GM12865 (cell line): Measurements from ENCODE around the gene IL32.
A peak's percentile ranks its signal among the peaks of the same experiment; 100 is the strongest.

Experiments used
- DNase-seq: peaks from one replicate; pipeline ENCODE4 v3.0.0; 2010; ENCODE audit warnings: low read depth
- H3K4me3 ChIP-seq: 2 replicates; pipeline ENCODE4 v1.5.1; 2011; ENCODE audit warnings: mild to moderate bottlenecking, low read depth, low read length, control low read depth
- TF ChIP-seq, protein P1 (sequence below): IDR thresholded peaks from 2 replicates; pipeline ENCODE4 v1.5.1; 2011; ENCODE audit warnings: low read length, control low read depth, low read depth, inconsistent platforms; ENCODE audit not compliant: insufficient read depth; ENCODE audit errors: missing control alignments

IL32 gene

DNA sequence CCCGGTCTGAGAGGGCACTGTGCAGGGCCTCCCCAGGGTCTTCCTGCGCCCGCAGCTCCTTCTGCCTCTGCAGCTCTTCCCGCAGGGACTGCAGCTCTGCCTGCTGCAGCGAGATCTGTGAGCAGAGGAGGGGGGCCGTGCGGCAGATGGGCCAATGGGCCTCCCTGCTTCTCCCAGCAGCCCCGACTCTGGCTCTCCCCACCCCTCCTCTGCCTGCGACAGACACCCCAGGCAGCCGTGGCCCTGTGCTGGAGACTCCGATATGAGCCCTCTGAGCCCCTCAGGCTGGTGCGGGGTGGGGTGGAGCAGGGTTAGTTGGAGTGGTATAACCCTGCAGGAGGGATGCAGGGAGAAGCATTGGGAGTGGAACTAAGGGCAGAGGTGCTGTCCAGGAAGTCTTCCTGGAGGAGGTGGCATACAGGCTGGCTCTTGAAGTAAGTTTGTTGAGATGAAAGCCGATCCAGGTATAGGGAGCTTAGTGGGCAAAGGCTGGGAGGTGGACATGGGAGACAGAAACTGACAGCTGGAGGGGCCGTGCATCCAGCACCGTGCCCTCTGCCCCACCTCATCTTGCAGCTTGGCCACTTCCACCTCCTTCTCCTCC is 36.6 kb upstream of the IL32 start:
- DNase-seq = no peak
- TF ChIP-seq, protein P1, sequence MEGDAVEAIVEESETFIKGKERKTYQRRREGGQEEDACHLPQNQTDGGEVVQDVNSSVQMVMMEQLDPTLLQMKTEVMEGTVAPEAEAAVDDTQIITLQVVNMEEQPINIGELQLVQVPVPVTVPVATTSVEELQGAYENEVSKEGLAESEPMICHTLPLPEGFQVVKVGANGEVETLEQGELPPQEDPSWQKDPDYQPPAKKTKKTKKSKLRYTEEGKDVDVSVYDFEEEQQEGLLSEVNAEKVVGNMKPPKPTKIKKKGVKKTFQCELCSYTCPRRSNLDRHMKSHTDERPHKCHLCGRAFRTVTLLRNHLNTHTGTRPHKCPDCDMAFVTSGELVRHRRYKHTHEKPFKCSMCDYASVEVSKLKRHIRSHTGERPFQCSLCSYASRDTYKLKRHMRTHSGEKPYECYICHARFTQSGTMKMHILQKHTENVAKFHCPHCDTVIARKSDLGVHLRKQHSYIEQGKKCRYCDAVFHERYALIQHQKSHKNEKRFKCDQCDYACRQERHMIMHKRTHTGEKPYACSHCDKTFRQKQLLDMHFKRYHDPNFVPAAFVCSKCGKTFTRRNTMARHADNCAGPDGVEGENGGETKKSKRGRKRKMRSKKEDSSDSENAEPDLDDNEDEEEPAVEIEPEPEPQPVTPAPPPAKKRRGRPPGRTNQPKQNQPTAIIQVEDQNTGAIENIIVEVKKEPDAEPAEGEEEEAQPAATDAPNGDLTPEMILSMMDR = no peak
- peak overlapping the region; percentile 26 for H3K4me3 ChIP-seq

DNA sequence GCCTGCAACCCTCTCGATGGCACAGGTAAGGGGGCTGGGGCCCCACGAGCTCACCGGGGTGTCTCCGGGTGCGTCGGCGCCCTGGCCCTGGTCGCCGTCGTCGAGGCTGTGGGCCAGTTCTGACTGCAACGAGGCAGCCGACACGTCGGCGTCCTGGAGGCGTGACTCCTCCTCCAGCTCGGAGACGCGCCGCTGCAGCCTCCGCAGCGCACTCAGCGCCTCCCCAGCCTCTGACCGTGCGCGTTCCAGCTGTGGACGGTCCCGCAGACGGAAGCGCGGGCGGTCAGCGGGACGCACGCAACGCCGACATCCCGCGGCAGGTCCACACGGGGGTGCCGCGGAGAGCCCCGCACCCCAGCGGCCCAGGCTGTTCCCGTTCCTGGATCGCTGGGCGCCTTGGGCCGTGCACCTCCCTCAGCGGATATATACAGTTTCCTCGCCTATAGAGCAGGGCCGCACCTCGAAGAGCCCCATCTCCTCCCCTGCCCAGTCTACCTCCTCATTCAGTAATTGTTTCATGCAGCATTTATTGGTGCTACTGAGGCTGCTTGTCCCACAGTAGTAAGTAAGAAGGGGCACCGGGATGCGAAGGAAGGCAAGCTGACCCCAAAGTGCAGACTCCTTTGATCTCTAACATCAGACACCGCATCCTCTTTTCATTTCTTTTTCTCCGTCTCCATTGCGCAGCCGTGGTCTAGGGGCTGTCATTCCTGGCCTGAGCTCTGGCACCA is 35.8 kb upstream of the IL32 start:
- H3K4me3 ChIP-seq = peak overlapping the region; percentile 26
- TF ChIP-seq, protein P1 = no peak
- DNase-seq = no peak

DNA sequence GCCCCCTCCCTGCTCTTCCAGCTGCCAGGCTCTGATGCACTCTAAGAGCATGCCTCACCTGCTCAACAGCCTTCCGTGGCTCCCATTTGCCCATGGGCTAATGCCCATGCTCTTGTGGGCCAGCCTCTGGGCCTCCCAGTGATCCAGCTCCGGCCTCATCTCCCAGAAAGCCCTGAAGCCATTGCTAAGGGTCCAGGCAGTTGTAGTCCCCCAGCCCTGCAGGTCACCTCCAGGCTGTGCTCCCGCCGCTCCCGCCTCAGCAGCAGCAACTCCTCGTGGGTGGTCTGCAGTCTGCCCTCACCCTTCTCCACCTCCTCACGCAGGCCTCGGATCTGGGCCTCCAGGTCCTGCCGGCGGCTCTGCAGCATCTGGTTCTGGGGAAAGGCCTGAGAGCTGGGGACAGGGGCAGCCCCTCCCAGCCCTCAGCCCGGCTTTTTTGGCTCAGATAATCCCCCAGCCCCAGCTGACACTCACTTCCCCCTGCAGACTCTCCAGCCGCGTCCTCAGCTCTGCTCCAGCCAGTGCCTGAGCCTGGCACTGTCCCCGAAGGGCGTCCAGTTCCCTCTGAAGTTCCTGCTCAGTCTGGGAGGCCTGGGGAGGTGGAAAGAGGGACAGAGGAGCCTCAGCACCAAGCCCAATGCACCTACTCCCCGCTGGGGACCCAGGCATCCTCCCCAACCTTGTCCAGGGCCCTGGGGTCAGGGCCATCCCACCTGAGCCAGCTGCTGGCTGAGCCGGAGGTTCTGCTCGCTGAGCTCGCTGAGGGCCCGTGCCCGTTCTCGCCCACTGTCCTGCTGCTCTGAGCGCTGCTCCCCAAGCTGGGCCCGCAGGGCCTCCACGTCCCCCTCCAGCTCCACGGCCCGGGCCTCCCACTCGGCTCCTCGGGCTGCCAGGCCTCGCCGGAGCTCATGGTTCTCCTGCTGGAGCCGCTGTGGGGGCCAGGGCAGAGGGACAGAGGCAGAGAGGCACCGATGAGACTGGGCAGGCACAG is 34.9 kb upstream of the IL32 start:
- TF ChIP-seq, protein P1 = no peak
- no peak overlapping the region for H3K4me3 ChIP-seq
- no peak for DNase-seq

DNA sequence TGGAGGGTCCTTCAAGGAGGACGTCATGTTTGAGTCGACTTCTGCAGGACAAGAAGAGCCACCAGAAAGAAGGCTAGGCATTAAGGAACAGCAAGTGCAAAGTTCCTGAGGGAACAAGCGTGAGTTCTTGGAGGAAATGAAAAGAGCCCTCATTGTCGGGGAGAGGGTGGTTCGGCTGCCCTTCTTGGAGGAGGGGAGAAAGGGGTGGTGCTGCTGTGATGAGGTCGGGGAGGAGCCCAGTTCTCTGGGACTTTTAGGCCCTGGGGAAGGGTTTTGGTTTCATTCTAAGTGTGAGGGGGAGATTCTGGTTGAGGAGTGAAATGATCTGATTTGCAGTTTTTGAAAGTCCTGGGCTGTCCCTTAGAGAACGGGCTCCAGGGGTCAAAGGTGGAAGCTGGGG is 32.8 kb upstream of the IL32 start:
- TF ChIP-seq, protein P1 = no peak
- H3K4me3 ChIP-seq = no peak overlapping the region
- peak; percentile 62 for DNase-seq

DNA sequence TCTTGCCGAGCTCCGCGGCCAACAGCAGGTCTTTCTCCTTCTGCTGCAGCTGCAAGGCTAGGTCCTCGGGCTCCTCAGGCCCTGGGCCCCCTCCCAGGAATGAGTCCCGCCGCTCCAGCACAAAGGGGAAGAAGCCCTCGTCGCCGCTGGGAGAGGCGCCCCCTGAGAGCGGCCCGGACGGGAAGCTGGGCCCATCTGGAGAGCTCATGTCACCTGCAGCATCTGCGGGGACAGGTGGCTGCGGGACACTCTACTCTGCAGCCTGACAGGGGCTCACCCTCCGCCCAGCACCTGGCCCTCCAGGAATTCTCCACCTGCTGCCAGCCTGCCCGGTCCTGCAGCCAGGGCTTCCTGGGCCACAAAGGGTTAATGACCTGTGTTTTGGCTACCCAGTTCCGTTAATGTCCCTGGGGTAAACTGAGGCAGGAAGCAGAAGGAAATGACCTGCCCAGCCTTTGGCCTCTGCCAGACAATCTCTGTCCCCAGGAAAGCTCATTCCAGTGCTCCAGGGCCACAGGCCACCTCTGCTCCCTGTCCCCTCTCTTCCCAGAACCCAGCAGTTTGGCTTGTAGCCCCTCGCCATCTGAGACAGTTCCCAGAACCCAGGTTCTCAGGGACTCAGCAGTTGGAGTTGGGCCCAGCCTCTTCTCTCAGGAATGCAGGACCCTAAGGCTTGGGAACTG is 30.0 kb upstream of the IL32 start:
- DNase-seq = no peak
- no peak overlapping the region for H3K4me3 ChIP-seq
- TF ChIP-seq, protein P1 = no peak

DNA sequence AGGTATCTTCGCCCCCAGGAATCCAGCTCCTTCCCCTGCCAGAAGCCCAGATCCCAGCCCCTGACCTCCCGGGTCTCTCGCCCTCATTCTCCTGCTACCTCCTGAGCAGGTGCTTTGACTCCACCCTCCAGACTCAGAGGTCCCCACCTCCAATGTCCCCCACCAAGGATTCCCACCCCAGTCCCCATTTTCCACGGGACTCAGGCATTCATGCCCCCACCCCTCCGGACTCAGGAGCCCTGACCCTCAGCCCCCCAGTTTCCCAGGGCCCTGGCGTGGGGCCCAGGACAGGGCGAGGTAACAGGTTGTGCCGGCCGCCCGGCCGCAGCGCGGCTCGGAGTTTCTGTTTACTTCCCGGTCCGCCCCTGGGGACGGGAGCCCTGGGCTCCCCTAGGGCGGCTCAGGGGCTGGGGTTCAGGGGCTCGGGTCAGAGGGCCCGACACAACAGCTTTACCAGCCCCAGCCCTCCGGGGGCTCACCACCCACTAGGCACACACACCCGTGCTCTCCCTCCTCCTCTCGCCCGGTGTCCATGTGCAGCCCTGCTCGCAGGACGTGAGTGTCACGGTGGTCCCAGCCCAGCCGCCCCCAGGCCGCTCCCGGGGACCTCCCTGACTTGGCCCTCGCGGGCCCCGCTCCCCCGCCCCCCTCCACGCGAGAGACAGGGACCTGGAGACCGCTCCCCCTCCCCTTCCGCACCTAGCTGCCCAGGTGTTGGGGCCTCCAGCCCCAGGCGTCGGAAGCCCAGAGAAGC is 29.3 kb upstream of the IL32 start:
- TF ChIP-seq, protein P1 = no peak
- DNase-seq = no peak
- H3K4me3 ChIP-seq = no peak overlapping the region
